Fibroblast of the conjunctiva (primary cell): ENCODE measurements around the gene ZNF264.
"Not testable (repeated sequence)": the region's sequence is repeated elsewhere in the genome, so short reads cannot be mapped to it uniquely, and the experiment has no call there.

Experiments used
- DNase-seq: peaks from one replicate; pipeline ENCODE4 v3.0.0-alpha.2; 2010; ENCODE audit warnings: low read depth

Gene ZNF264

DNA sequence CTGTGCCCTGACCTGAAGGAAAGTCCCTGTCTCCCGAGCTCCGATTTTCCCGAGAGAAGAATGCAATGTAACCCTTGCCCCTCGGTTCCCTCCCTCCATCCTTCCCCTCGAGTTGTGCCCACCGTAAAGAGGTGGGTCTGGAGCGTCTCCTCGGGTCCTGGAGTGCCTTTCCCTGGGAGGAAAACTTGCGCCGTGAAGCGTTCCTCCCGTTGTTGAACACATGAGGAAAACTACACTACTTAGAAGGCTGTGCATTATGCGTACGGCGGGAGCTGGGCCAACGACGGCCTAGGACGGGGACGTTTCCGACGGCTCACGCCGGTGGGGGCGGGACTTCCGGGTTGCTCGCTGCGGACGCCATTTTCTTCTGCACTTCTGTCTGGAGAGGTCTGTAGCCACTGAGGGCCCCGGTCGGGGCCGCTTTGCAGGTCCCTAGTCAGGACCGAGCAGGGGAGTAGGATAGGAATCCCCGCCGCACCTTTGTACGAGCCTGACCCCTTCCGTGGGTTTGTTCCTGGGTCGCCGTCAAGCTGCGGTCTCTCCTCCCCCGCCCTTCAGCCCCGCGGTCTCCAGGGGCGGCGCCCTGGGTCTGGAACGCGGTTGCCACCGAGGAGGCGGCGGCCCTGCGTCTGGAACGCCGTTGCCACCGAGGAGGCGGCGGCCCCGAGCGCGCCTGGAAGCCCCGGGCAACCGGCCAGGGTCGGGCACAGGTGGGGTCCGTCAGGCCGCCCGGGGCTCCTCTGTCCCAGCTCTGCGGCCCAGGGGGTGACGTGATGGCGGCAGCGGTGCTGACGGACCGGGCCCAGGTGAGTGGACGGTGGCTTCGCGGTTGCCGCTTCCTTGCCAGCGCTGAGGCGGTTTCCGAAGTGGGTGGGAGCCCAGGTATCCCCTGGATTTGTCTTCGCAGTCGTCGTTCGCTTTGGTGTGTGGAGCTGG, at the start of gene ZNF264:
Gene ZNF264, plus strand, starts transcription at position 360 of the 936 bp plus-strand sequence. Its CDS starts 414 bp downstream, at position 774.
- peak; percentile 71 for DNase-seq

GRCh38 chr19:57141699-57142098, 49.6 kb upstream of the ZNF264 start:
- no peak for DNase-seq

GRCh38 chr19:57152921-57153320, 38.4 kb upstream of the ZNF264 start:
- no peak for DNase-seq

DNA sequence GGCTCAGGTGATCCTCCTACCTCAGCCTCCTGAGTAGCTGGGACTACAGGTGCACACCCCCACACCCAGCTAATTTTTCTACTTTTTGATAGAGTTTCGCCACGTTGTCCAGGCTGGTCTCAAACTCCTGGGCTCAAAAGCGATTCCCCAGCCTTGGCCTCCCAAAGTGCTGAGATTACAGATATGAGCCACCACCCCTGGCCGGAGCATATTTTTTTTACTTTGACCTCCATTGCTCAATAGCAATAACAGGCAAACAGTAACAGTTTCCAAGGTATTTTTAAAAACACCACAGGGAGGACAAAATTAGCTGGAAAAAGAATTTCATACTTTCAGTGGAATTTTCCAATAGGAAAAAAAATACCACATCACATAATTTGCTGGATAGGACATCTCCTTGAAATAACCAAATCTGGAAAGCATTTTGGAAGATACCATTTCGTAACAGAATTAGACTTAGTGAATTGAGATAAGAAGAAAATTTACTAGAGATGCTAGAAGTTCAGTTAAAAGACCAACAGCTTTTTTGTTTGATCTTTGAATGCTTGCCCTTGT, 29.2 kb upstream of the ZNF264 start:
- DNase-seq: no peak

DNA sequence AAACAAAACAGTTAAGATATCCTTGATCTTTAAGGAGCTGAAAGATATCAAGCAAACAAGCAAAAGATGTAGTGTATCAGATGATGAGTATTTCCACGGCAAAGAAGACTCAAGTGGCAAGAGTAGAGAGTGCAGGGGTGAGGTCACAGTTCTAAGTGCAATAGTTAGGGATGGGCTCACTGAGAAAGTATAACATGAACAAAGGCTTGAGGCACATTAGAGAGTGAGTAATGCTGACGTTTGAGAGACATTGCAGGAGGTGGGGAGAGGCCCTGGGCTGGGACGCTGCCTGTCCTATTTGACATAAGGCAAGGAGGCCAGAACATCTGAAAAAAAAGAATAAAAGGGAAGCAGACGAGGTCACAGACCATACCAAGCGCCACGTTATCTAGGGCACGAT, 25.5 kb upstream of the ZNF264 start:
- DNase-seq: no peak

DNA sequence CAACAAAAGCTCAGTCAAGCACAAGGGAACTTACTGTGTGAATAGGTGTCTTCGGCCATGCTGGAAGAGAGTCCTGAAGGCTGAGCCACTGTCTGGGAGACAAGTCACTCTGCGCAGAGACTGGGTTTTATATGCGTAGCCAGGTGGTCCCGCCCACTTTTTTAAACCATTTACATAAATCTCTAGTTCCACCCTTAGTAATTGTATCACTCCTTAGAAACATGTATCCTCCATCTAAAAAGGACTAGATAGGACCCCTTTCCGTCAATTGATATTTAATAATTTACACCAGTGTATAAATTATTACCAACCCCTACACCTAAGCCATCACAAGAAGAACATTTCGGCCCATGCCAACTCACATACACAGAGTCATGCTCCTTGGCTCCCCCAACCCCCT, 23.9 kb upstream of the ZNF264 start, which contains the start of gene DUXA:
Gene DUXA, minus strand, starts transcription at position 101 of the 400 bp plus-strand sequence. Its CDS starts 42 bp downstream, at position 59.
- DNase-seq: no peak

- DNase-seq: no peak
Measured at GRCh38 chr19:57171551-57172081, 19.7 kb upstream of the ZNF264 start.

GRCh38 chr19:57190301-57190700, 999 bp upstream of the ZNF264 start:
- no peak for DNase-seq

GRCh38 chr19:57192077-57192420, 749 bp downstream of the ZNF264 start:
- no peak for DNase-seq

GRCh38 chr19:57192993-57193392, 1.7 kb downstream of the ZNF264 start:
- no peak for DNase-seq

- DNase-seq: not testable (repeated sequence)
Measured at GRCh38 chr19:57197874-57198273, 6.6 kb downstream of the ZNF264 start.

- DNase-seq: no peak
Measured at GRCh38 chr19:57202160-57202559, 10.9 kb downstream of the ZNF264 start.

DNA sequence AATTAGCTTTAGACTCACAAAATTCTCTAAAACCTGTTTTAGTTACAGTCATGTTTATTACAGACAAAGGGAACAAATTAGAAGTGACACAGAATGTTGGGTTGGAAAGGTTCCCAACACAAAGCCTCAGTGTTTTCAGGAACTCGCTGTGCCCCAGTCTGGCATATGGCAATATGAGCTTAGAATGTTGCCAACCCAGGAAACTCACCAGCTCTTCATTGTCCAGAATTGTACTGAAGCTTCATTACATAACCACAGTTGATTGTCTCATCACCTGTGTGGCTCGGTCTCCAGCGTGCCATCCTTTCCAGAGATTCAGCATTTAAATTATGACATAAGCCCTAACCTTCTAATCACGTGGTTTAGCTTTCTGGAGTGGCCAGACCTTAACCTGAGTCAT, 19.1 kb downstream of the ZNF264 start:
- no peak for DNase-seq

- no peak for DNase-seq
Measured at GRCh38 chr19:57212109-57212508, 20.8 kb downstream of the ZNF264 start.

DNA sequence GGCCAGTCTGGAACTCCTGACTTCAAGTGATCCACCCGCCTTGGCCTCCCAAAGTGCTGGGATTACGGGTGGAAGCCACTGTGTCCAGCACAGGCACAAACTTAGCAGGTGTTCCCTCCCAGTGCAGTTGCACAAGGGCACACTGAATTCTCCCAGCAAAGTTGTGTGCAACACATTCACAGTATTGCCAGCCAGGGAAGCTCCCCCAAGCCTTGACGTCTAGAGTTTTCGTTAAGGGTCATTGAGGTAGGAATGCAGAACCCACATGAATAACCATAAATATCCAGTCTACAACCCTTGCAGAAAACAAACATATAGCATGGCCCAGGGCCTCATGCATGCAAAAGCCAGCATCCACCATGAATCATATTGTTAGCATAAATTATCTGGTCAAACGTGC, 36.2 kb downstream of the ZNF264 start:
- no peak for DNase-seq

GRCh38 chr19:57231686-57232085, 40.4 kb downstream of the ZNF264 start:
- no peak for DNase-seq

DNA sequence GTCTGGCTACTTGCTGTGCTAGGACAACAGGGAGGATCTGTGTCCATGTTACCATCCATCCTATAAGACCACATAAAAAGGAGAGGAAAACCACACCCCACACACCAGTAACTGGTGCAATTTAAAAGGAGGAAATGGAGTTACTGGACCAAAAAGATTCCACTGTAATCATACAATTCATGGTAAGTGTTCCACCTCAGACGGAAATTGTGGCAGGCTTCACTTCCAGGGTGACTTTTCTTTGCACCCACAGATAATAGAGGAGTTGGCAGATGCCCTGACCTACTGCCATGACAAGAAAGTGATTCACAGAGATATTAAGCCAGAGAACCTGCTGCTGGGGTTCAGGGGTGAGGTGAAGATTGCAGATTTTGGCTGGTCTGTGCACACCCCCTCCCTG, 41.9 kb downstream of the ZNF264 start:
- no peak for DNase-seq

- no peak for DNase-seq
Measured at GRCh38 chr19:57239982-57240310, 48.6 kb downstream of the ZNF264 start.

DNA sequence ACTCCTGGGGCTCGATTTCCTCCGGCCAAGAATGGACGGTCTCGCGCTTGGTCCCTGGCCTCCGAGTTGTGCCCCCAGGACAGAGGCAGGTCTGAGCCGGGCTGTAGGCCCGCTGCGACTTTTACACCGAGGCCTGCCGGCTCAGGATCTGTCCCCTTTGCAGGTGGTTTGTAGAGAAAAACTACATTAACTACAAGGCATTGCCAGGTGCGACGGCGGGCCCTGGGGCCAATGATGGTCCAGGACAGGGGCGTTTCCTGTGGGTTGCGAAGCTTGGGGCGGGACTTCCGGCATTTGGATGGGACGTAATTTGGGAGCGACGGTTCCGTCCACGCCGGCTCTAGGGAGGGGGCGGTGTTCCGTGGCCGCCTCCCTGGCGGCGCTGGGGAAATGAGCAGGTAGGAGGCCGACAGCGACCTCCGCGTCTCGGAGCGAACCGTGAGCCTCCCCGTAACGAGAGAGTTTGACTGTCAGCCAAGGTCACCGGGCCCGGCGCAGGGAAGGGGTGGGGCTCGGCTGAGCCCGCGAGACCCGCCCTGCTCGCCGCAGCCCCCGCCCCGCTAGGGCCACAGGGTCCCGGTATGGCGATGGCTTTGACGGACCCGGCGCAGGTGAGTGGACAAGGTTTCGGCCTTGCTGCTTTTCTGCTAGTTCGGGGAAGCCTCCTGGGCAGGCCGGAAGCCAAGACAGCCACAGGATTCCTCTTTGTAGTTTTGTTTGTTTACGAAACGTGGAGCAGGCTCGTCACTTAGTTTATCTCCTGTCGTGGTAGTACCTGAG, 49.2 kb downstream of the ZNF264 start, which contains the start of gene ZNF805:
Gene ZNF805, plus strand, starts transcription at position 322 of the 780 bp plus-strand sequence. Its CDS starts 260 bp downstream, at position 582.
- peak; percentile 80 for DNase-seq

- DNase-seq: no peak
Measured at GRCh38 chr19:57241176-57241575, 49.9 kb downstream of the ZNF264 start.

DNA sequence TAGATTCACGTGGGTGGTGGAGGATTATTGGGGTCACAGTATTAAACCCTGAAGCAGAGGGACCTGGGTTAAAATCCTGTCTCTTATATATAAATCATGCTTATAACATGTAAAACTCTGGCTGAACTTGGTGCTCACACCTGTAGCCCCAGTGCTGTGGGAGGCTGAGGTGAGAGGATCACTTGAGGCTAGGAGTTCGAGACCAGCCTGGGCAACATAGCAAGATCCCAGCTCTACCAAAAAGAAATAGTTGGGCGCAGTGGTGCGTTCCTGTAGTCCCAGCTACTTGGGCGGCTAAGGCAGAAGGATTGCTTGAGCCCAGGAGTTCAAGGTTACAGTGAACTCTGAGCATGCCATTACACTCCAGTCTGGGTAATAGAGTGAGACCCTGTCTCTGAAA, 51.5 kb downstream of the ZNF264 start:
- no peak for DNase-seq

DNA sequence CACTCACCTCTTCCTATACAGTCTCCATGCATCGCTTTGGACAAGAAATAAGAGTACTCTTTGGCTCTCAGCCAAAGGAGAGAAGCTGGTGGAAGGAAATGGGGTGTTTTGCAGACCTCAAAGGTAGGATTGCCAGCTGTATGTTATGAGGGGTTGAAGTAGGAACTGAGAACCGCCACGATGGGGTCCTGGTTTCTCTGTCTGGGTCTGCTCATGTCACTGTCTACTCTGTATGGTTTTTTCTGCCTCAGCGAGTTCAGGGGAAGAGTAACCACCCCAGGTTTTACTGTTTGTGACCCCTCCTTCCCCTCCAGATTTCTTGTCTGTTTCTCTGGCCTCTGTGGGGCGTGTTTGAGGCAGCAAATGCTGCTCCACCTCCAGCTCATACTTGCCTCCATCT, 53.2 kb downstream of the ZNF264 start:
- DNase-seq: no peak
